DND-41 (cell line): ENCODE measurements around the gene IL20RA.

ENCODE experiments used
- ATAC-seq: fragments of 200-7000 bp; cut with Tn5 transposase; 3 replicates; pipeline ENCODE4 v1.9.1; 2021; ENCODE audit warnings: low read depth; ENCODE audit not compliant: insufficient read depth
- DNase-seq: peaks from one replicate; pipeline ENCODE4 v3.0.0-alpha.2; 2020
- H2AFZ ChIP-seq: 2 replicates; pipeline ENCODE4 v1.6.0; 2012; ENCODE audit warnings: low read depth, low read length
- H3K27ac ChIP-seq: 2 replicates; pipeline ENCODE4 v1.5.1; 2012; ENCODE audit warnings: low read length, inconsistent platforms
- H3K27me3 ChIP-seq: fragments of 200-600 bp; sonication (generic); 2 replicates; pipeline ENCODE4 v1.6.0; 2012; ENCODE audit warnings: low read length, mild to moderate bottlenecking, inconsistent platforms; ENCODE audit not compliant: insufficient read depth, poor library complexity
- H3K36me3 ChIP-seq: 2 replicates; pipeline ENCODE4 v1.5.1; 2012; ENCODE audit warnings: low read length, inconsistent platforms; ENCODE audit not compliant: insufficient read depth
- H3K4me1 ChIP-seq: 2 replicates; pipeline ENCODE4 v1.5.1; 2012; ENCODE audit warnings: mild to moderate bottlenecking, low read length; ENCODE audit not compliant: insufficient read depth
- H3K4me2 ChIP-seq: 2 replicates; pipeline ENCODE4 v1.6.0; 2012; ENCODE audit warnings: mild to moderate bottlenecking, moderate library complexity, low read length, inconsistent platforms; ENCODE audit not compliant: insufficient read depth
- H3K4me3 ChIP-seq, 2 experiments: fragments of 200-600 bp in 1 of 2; shearing (Covaris generic) in 1 of 2; 2 replicates each; pipeline ENCODE4 v1.5.1; 2012 to 2016; ENCODE audit warnings: inconsistent platforms in 2 of 2, low read length in 2 of 2, mild to moderate bottlenecking in 2 of 2, low read depth in 1 of 2, moderate library complexity in 1 of 2
- H3K79me2 ChIP-seq: 2 replicates; pipeline ENCODE4 v1.6.0; 2012; ENCODE audit warnings: low read length, inconsistent platforms; ENCODE audit not compliant: insufficient read depth
- H3K9ac ChIP-seq: 2 replicates; pipeline ENCODE4 v1.6.0; 2012; ENCODE audit warnings: low read depth, mild to moderate bottlenecking, inconsistent platforms, low read length, moderate library complexity
- H3K9me3 ChIP-seq: 2 replicates; pipeline ENCODE4 v1.5.1; 2012; ENCODE audit warnings: low read length, moderate library complexity, mild to moderate bottlenecking, inconsistent platforms; ENCODE audit not compliant: insufficient read depth, severe bottlenecking
- H4K20me1 ChIP-seq: 2 replicates; pipeline ENCODE4 v1.6.0; 2012; ENCODE audit warnings: low read length; ENCODE audit not compliant: insufficient read depth
- EZH2 ChIP-seq: IDR thresholded peaks from 3 replicates; pipeline ENCODE4 v1.6.1; 2012; ENCODE audit warnings: borderline replicate concordance, low read depth, mild to moderate bottlenecking, moderate library complexity, low read length, inconsistent platforms; ENCODE audit not compliant: severe bottlenecking
- TF ChIP-seq, protein P1 (sequence below): IDR thresholded peaks from 2 replicates; pipeline ENCODE4 v1.5.1; 2012; ENCODE audit warnings: borderline replicate concordance, low read length, moderate library complexity, mild to moderate bottlenecking; ENCODE audit not compliant: poor library complexity, severe bottlenecking; ENCODE audit errors: extremely low read depth

The IL20RA gene

DNA sequence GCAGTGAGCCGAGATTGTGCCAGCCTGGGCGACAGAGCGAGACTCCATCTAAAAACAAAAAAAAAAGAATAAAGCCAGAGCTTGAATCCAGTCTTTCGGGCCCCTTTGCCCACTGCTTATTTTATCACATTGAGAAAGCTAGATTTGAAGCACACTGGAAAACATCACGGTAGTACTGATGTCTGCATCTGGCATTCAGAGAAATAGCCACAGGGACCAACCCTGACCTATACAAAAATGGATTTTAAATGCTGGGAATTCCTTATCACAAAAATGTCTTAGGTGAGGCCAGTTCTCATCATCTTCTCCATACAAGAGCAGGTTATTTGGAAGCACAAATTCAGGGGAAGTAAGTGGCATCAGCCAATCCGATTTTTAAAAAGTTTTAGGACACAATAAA lies 73.2 kb downstream of the IL20RA start:
- no peak for ATAC-seq
- Histone ChIP-seq H4K20me1 (no peaks in the 10 kb centered on the region), H3K4me2 (no peak overlapping the region), H3K27ac (no peak overlapping the region), H3K4me3 (no peak overlapping the region), H3K27me3 (peaks cover 9% of the 10 kb centered on the region), H3K4me1 (no peaks in the 10 kb centered on the region), H2AFZ (no peak overlapping the region), H3K79me2 (no peaks in the 10 kb centered on the region), H3K9me3 (no peaks in the 10 kb centered on the region), H3K36me3 (no peaks in the 10 kb centered on the region), H3K9ac (no peak overlapping the region)
- DNase-seq: no peak
- TF ChIP-seq, protein P1, sequence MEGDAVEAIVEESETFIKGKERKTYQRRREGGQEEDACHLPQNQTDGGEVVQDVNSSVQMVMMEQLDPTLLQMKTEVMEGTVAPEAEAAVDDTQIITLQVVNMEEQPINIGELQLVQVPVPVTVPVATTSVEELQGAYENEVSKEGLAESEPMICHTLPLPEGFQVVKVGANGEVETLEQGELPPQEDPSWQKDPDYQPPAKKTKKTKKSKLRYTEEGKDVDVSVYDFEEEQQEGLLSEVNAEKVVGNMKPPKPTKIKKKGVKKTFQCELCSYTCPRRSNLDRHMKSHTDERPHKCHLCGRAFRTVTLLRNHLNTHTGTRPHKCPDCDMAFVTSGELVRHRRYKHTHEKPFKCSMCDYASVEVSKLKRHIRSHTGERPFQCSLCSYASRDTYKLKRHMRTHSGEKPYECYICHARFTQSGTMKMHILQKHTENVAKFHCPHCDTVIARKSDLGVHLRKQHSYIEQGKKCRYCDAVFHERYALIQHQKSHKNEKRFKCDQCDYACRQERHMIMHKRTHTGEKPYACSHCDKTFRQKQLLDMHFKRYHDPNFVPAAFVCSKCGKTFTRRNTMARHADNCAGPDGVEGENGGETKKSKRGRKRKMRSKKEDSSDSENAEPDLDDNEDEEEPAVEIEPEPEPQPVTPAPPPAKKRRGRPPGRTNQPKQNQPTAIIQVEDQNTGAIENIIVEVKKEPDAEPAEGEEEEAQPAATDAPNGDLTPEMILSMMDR: no peak
- no peak for TF ChIP-seq EZH2

DNA sequence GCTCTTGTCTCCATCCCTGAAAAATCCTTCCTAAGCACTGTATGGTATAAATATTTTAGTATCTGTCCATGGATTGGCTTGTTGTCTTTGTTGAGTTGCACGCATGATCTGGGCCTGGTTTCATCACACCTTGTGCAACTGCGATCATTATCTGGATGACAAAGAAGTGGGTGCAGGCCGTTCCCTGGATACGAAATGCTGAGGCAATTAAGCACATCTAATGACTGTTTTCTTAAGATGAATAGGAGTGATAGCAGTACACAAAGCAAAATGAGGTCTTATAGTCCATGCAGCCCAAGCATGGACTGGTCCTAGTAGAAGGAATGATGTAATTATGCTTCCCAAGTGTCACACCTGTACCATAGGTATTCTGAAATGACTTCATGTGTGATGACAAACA lies 74.8 kb downstream of the IL20RA start:
- no peaks in the 10 kb centered on the region for H3K9me3 ChIP-seq
- peaks cover 13% of the 10 kb centered on the region for H3K27me3 ChIP-seq
- no peaks in the 10 kb centered on the region for H4K20me1 ChIP-seq
- no peak overlapping the region for H2AFZ ChIP-seq
- TF ChIP-seq EZH2: no peak
- TF ChIP-seq, protein P1: no peak
- DNase-seq (no peak), ATAC-seq (no peak)
- H3K36me3 ChIP-seq: no peaks in the 10 kb centered on the region
- H3K4me3 ChIP-seq: no peak overlapping the region
- no peaks in the 10 kb centered on the region for H3K79me2 ChIP-seq
- H3K27ac ChIP-seq: no peak overlapping the region
- no peaks in the 10 kb centered on the region for H3K4me1 ChIP-seq
- H3K9ac ChIP-seq: no peak overlapping the region
- no peak overlapping the region for H3K4me2 ChIP-seq

DNA sequence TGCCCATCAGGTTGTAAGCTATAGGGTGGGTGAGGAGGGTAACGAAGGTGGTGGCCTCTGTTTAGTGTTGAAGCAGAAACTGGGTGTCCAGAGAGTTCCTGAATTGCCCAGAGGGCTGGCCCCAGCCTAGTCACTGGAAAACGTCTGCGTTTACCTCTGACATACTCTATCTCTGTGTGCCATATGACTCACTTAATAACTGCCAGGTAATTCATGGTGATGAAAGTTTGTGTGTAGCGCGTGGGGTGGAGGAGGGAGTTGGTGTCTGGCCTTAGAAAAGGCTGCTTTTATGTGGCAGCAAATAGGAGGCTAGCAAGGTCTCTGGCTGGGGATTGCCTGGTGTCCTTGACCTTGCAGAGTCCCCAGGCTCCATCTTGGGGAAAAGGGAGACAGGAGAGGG lies 75.3 kb downstream of the IL20RA start:
- H3K4me3 ChIP-seq: no peak overlapping the region

More for the DNA sequence above, 75.3 kb downstream of the IL20RA start:
- no peaks in the 10 kb centered on the region for H3K36me3 ChIP-seq
- no peaks in the 10 kb centered on the region for H4K20me1 ChIP-seq
- no peak overlapping the region for H3K27ac ChIP-seq
- no peaks in the 10 kb centered on the region for H3K4me1 ChIP-seq
- TF ChIP-seq, protein P1: no peak
- TF ChIP-seq EZH2: no peak
- no peaks in the 10 kb centered on the region for H3K79me2 ChIP-seq
- DNase-seq (no peak), ATAC-seq (no peak)
- H3K9me3 ChIP-seq: no peaks in the 10 kb centered on the region
- peaks cover 14% of the 10 kb centered on the region for H3K27me3 ChIP-seq
- H2AFZ ChIP-seq: no peak overlapping the region
- no peak overlapping the region for H3K9ac ChIP-seq
- H3K4me2 ChIP-seq: no peak overlapping the region
